Hepatic stellate cell (primary cell): ENCODE data around the gene SFXN5.

Source experiments
- DNase-seq: peaks from one replicate; pipeline ENCODE4 v3.0.0; 2011; ENCODE audit warnings: low spot score

Gene SFXN5

GRCh38 chr2:72940786-72941185 is 130.7 kb downstream of the SFXN5 start:
- peak; percentile 96 for DNase-seq

- DNase-seq = peak; percentile 55
Observed at GRCh38 chr2:72940361-72940760, 131.2 kb downstream of the SFXN5 start.

DNA sequence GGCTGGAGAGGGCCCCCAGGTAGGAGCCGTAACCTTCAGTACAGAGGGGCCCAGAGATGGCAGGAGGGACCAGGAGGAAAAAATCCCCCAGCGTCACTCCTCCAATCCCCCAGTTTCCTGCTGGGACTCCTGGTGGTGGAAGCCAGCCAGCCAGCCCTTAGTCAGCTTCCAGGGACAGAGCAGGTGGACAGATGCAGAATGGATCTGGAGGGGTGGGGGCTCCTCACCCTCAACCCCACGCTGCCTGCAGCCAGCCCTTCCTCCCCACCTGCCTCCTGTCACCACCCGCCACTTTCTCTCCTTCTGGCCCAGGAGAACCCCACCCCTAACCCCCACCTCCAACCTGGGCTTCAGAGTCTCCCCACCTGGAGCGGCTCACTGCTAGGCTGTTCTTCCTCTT is 133.1 kb downstream of the SFXN5 start:
- DNase-seq = no peak

- DNase-seq = no peak
Observed at GRCh38 chr2:72937356-72937669, 134.2 kb downstream of the SFXN5 start.

DNA sequence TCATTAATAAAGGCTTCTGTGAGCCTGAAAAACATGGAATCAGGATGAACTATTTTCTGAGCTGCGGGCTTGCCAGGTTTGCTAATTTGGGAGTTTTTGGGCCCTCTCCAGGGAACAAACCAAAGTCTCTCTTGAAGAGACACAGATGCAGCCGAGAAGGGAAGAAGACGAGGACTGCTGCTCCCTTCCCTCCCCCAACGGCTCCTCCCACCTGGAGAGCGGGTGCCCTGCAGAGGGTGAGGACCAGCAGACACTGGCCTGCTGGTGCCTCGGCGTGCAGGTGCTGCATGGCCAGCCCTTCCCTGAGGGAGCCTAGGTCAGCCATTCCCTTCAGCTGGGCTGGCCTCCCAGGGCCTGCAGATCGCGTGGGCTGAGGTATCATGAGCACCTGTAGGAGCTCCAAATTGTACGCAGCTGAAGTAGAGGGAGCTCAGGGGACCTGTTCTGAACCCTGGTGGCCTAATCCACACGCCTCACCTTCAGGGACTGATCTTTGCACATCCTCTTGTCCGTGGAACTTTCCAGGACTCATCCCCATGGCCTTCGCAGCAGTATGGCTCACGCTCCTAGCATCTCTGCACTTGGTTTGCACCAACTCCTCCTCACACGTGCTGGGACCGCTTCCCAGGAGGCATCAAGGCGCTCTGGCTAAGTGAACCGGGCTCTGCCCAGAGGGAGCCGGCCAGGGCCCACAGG is 134.7 kb downstream of the SFXN5 start:
- no peak for DNase-seq

- no peak for DNase-seq
Observed at GRCh38 chr2:72935611-72935957, 135.9 kb downstream of the SFXN5 start.

DNA sequence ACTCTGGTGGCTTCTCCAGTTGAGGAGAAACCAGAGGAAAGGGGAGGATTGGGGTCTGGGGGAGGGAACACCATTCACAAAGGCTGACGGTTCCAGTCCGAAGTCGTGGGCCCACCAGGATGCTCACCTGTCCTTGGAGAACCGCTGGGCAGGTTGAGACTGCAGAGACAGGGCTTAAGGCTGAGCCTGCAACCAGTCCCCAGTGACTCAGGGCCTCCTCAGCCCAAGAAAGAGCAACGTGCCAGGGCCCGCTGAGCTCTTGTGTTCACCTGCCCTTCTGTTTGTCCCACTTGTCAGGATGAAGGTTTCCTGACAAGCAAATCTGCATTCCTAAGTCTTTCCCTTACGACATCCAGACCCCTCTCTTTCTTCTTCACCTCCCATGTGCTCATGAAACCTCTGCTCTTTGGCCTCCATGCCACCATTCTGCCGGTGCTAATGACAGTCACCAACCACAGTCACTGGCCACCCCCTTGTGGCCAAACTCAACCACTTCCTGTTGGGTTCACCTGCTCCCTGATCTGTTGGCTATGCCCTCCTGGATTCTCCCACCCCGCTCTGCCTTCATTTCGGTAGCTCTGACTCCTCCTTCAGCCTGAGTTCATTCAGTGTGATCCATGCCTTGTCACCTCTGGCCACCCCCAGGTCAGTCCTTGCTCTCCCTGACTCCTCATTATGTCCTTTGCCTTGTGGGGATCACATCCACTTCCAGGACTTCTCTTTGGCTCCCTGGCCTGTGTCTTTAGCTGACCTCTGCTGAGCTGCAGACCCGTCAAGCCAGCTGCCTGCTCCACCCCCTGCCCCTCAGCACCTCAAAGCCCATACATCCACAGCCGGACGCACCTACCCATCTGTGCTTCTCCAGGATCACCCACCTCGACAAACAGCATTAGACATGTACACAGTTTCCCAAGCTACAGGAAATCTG is 136.6 kb downstream of the SFXN5 start:
- DNase-seq = no peak

DNA sequence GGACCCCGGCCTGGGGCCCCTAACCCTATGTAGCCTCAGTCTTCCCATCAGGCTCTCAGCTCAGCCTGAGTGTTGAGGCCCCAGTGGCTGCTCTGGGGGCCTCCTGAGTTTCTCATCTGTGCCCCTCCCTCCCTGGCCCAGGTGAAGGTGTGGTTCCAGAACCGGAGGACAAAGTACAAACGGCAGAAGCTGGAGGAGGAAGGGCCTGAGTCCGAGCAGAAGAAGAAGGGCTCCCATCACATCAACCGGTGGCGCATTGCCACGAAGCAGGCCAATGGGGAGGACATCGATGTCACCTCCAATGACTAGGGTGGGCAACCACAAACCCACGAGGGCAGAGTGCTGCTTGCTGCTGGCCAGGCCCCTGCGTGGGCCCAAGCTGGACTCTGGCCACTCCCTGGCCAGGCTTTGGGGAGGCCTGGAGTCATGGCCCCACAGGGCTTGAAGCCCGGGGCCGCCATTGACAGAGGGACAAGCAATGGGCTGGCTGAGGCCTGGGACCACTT is 137.8 kb downstream of the SFXN5 start:
- DNase-seq = no peak

GRCh38 chr2:72933207-72933606 is 138.3 kb downstream of the SFXN5 start:
- no peak for DNase-seq

DNA sequence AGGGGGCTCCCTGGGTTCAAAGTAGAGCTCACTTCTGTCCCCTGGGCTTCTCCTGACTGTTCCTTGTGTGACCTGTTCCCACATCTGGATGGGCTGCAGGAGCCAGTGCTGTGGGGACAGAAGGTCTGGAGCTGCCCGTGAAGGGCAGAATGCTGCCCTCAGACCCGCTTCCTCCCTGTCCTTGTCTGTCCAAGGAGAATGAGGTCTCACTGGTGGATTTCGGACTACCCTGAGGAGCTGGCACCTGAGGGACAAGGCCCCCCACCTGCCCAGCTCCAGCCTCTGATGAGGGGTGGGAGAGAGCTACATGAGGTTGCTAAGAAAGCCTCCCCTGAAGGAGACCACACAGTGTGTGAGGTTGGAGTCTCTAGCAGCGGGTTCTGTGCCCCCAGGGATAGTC is 138.7 kb downstream of the SFXN5 start:
- no peak for DNase-seq

- no peak for DNase-seq
Observed at GRCh38 chr2:72932045-72932740, 139.3 kb downstream of the SFXN5 start.

GRCh38 chr2:72931280-72931910 is 140.1 kb downstream of the SFXN5 start:
- DNase-seq = peak; percentile 55

DNA sequence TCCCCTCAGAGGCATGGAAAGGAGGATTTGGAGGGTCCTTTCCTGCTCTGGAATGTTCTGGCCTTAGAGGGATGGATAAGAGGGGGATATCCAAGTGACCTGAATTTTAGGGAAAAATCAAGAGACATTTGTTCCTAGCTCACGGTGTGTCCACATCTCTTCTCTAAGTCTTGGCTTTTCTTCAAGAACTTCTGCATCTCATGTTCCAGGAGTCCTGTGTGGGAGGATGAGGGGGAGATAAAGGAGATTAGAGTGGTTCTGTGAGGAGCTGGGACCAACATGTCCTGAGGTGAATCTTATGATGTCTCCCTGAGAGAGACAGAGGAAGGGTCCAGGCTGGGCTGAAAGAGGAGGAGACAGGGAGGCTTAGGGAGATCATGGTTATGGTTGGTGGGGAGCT is 142.5 kb downstream of the SFXN5 start:
- no peak for DNase-seq

GRCh38 chr2:72927619-72928550 is 143.6 kb downstream of the SFXN5 start:
- no peak for DNase-seq

- DNase-seq = no peak
Observed at GRCh38 chr2:72926811-72927465, 144.6 kb downstream of the SFXN5 start.

- no peak for DNase-seq
Observed at GRCh38 chr2:72926368-72926767, 145.1 kb downstream of the SFXN5 start.

GRCh38 chr2:72925328-72925943 is 146.1 kb downstream of the SFXN5 start:
- DNase-seq = no peak

DNA sequence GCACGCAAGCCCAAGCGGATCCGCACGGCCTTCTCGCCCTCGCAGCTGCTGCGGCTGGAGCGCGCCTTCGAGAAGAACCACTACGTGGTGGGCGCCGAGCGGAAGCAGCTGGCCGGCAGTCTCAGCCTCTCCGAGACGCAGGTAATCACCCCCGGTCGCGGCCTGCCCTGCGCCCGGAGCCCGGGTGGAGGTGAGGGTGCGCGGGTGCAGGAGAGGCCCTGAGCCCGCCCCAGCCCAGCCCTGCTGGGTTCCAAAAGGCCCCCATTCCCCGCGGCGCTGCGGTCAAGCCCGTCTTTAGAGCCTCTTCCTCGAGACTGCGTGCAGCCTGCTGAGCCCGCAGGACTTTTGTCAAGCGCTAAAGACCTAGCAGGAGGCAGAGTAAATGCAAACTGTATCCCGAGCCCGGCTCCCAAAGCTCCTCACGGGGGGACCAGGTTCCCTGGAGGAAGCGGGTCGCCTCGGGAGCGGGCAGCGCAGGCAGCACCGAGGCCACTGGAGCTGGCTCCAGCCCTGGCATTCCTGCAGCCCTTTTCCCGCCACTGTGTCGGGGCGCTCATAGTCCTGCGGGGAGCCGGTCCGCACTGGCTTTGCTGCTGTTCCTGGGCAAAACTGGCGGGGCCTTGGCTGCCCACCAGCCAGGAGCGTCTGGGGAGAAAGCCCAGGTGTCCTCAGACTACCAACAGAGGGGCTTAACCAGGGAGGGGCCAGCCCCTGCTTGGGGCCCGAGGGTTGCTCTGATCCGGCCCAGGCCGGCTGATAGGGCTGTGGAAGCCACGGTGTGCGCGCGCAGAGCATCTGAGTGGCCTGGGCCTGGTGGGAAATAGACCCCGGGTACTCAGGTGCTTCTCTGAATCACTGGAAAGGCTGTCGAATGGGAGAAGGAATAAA is 146.9 kb downstream of the SFXN5 start:
- no peak for DNase-seq

- DNase-seq = no peak
Observed at GRCh38 chr2:72923833-72924352, 147.6 kb downstream of the SFXN5 start.
